Loucy (cell line): ENCODE data around the gene CCDC81.

ENCODE experiments used
- H2AFZ ChIP-seq: fragments of 200-600 bp; sonication (generic); 2 replicates; pipeline ENCODE4 v1.6.0; 2016; ENCODE audit warnings: antibody characterized with exemption, mild to moderate bottlenecking, low read length, moderate library complexity
- H3F3A ChIP-seq: fragments of 200-600 bp; 2 replicates; pipeline ENCODE4 v1.6.0; 2016; ENCODE audit warnings: antibody characterized with exemption, low read depth, mild to moderate bottlenecking
- H3K27me3 ChIP-seq: fragments of 200-600 bp; sonication (generic); 2 replicates; pipeline ENCODE4 v1.6.1; 2014; ENCODE audit warnings: low read length, mild to moderate bottlenecking; ENCODE audit not compliant: insufficient read depth, poor library complexity, severe bottlenecking
- H3K36me3 ChIP-seq: fragments of 200-600 bp; sonication (generic); 2 replicates; pipeline ENCODE4 v1.6.1; 2016; ENCODE audit warnings: low read length; ENCODE audit not compliant: insufficient read depth
- H3K4me1 ChIP-seq: fragments of 200-600 bp; sonication (generic); 2 replicates; pipeline ENCODE4 v1.5.1; 2014; ENCODE audit warnings: low read length, mild to moderate bottlenecking; ENCODE audit not compliant: insufficient read depth, poor library complexity, severe bottlenecking
- H3K4me2 ChIP-seq: fragments of 200-600 bp; sonication (generic); 2 replicates; pipeline ENCODE4 v1.6.0; 2014; ENCODE audit warnings: antibody characterized with exemption, low read length, low read depth, mild to moderate bottlenecking; ENCODE audit not compliant: poor library complexity, severe bottlenecking
- H3K4me3 ChIP-seq: fragments of 200-600 bp; sonication (generic); 2 replicates; pipeline ENCODE4 v1.5.1; 2014; ENCODE audit warnings: low read length, mild to moderate bottlenecking, mixed read lengths; ENCODE audit not compliant: poor library complexity, severe bottlenecking
- H3K79me2 ChIP-seq: fragments of 200-600 bp; sonication (generic); 2 replicates; pipeline ENCODE4 v1.6.1; 2014; ENCODE audit warnings: low read length; ENCODE audit not compliant: insufficient read depth
- H3K9ac ChIP-seq: fragments of 200-600 bp; sonication (generic); 2 replicates; pipeline ENCODE4 v1.6.0; 2014; ENCODE audit warnings: mild to moderate bottlenecking, low read depth, low read length, moderate library complexity; ENCODE audit not compliant: poor library complexity, severe bottlenecking
- H3K9me2 ChIP-seq: fragments of 200-600 bp; sonication (generic); replicated peaks from 2 replicates; pipeline ENCODE4 v1.6.1; 2016; ENCODE audit warnings: low read depth, low read length, mixed read lengths
- H3K9me3 ChIP-seq: fragments of 200-600 bp; sonication (generic); 2 replicates; pipeline ENCODE4 v1.6.1; 2014; ENCODE audit warnings: mild to moderate bottlenecking, antibody characterized with exemption, low read length, low read depth; ENCODE audit not compliant: insufficient read depth
- H4K20me1 ChIP-seq: fragments of 200-600 bp; sonication (generic); 2 replicates; pipeline ENCODE4 v1.6.0; 2014; ENCODE audit warnings: antibody characterized with exemption, low read length, mild to moderate bottlenecking; ENCODE audit not compliant: insufficient read depth, poor library complexity, severe bottlenecking
- EZH2phosphoT487 ChIP-seq: fragments of 200-600 bp; IDR thresholded peaks from 2 replicates; pipeline ENCODE4 v1.6.1; 2018; ENCODE audit warnings: antibody characterized with exemption, mild to moderate bottlenecking, moderate library complexity, borderline replicate concordance
- TF ChIP-seq, protein P1 (sequence below): fragments of 200-600 bp; sonication (generic); conservative IDR thresholded peaks from 2 replicates; pipeline ENCODE4 v1.5.1; 2014; ENCODE audit warnings: mild to moderate bottlenecking, antibody characterized with exemption, low read length

CCDC81 gene

DNA sequence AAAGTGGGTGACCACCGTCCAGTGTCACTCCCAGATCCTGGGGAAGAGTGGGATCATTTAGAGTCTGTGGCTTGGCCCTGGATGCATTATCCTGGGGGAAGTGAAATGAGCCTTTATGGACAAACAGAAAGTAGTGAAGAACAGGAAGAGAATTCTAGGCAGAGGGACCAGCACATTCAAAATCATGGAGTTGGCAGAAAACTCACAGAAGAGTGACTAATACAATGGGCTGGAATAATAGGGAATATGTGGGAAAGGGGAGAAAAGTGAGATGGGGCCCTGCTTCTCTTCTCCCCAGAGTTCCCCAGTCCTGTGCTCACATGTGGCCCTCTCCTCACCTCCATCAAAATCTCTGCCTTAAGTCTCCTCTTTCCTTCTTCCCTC is 84.3 kb downstream of the CCDC81 start:
- H3K27me3 ChIP-seq, result no peaks in the 10 kb centered on the region
- H3K4me2 ChIP-seq, result no peak overlapping the region
- H3K9me2 ChIP-seq, result no peaks in the 10 kb centered on the region
- no peak overlapping the region for H3K9ac ChIP-seq
- peaks cover 14% of the 10 kb centered on the region for H3K4me1 ChIP-seq
- no peak overlapping the region for H3K4me3 ChIP-seq
- TF ChIP-seq EZH2phosphoT487, result no peak
- TF ChIP-seq, protein P1, sequence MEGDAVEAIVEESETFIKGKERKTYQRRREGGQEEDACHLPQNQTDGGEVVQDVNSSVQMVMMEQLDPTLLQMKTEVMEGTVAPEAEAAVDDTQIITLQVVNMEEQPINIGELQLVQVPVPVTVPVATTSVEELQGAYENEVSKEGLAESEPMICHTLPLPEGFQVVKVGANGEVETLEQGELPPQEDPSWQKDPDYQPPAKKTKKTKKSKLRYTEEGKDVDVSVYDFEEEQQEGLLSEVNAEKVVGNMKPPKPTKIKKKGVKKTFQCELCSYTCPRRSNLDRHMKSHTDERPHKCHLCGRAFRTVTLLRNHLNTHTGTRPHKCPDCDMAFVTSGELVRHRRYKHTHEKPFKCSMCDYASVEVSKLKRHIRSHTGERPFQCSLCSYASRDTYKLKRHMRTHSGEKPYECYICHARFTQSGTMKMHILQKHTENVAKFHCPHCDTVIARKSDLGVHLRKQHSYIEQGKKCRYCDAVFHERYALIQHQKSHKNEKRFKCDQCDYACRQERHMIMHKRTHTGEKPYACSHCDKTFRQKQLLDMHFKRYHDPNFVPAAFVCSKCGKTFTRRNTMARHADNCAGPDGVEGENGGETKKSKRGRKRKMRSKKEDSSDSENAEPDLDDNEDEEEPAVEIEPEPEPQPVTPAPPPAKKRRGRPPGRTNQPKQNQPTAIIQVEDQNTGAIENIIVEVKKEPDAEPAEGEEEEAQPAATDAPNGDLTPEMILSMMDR, result no peak
- H3K9me3 ChIP-seq, result no peaks in the 10 kb centered on the region
- H2AFZ ChIP-seq, result no peak overlapping the region
- no peaks in the 10 kb centered on the region for H4K20me1 ChIP-seq
- no peaks in the 10 kb centered on the region for H3K79me2 ChIP-seq
- no peaks in the 10 kb centered on the region for H3F3A ChIP-seq
- no peaks in the 10 kb centered on the region for H3K36me3 ChIP-seq

DNA sequence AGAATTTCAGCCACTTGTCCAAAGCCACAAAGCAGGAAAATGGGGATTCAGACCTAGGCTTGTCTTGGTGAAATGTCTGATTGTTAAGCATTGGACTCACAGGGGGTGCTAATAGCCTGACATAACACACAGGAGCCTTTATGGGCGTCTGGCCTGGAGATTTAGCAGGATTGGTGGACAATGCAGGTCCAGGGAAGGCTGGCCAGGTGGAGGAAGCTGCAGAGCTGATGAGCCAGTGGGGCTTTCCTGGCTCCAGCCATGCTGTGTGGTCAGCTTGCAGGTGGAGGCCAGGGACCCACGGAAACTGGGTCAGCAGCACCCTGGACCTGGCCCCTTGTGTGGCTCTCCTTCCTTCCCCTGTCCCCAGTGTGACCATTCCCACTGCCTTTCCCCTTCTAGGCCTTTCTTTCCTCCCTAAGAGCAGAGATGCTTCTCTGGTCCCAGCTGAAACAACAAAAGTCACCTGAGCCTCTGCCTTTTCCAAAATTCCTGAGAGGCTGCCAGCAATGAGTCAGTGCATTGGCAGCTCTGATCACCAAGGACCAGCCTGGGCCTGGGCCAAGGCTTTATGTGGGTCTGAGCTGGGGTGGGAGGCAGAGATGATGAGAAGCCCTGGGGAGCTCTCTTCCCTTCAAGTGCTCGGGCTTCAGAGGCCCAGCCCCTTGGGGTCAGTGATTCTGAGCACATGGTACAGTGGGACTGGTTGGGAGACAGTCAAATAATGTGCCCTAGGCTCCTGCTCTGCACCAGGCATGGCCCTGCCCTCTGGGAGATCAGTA is 85.2 kb downstream of the CCDC81 start:
- H3K9ac ChIP-seq, result no peak overlapping the region

GRCh38 chr11:86460461-86461385 is 86.0 kb downstream of the CCDC81 start:
- Histone ChIP-seq H3K9ac (no peak overlapping the region), H3K79me2 (no peaks in the 10 kb centered on the region), H3K9me3 (no peaks in the 10 kb centered on the region), H2AFZ (no peak overlapping the region), H3K4me2 (no peak overlapping the region), H3K9me2 (no peaks in the 10 kb centered on the region), H4K20me1 (no peaks in the 10 kb centered on the region), H3K4me1 (peaks cover 27% of the 10 kb centered on the region), H3K4me3 (no peak overlapping the region), H3K27me3 (no peaks in the 10 kb centered on the region), H3K36me3 (no peaks in the 10 kb centered on the region), H3F3A (no peaks in the 10 kb centered on the region)
- TF ChIP-seq EZH2phosphoT487, result no peak
- TF ChIP-seq, protein P1, result no peak

More for the DNA sequence above, 85.2 kb downstream of the CCDC81 start:
- Histone ChIP-seq H3K79me2 (no peaks in the 10 kb centered on the region), H3K27me3 (no peaks in the 10 kb centered on the region), H3K9me2 (no peaks in the 10 kb centered on the region), H2AFZ (no peak overlapping the region), H3K4me2 (no peak overlapping the region), H4K20me1 (no peaks in the 10 kb centered on the region), H3K36me3 (no peaks in the 10 kb centered on the region), H3K9me3 (no peaks in the 10 kb centered on the region), H3K4me1 (peaks cover 21% of the 10 kb centered on the region), H3F3A (no peaks in the 10 kb centered on the region), H3K4me3 (no peak overlapping the region)
- TF ChIP-seq, protein P1, result no peak
- no peak for TF ChIP-seq EZH2phosphoT487
